ENCODE measurements around the gene RS1.

GRCh38 chrX:18707426-18708049 lies 35.6 kb upstream of the RS1 start, which contains the start of gene PPEF1:
- TF ChIP-seq SUZ12 (IDR thresholded peaks at IDR 0.05; ENCODE audit: extremely low read depth, insufficient read depth, insufficient read length): no peak
- no peak for TF ChIP-seq YY1 (IDR thresholded peaks at IDR 0.05; ENCODE audit: insufficient read depth, insufficient read length)
